GM03348 (cell line): ENCODE measurements around the gene CDH13.

ENCODE experiments used
- DNase-seq: peaks from one replicate; pipeline ENCODE4 v3.0.0; 2012; ENCODE audit warnings: low spot score

Gene CDH13

GRCh38 chr16:83356266-83356665, 729.5 kb downstream of the CDH13 start:
- peak; percentile 58 for DNase-seq

DNA sequence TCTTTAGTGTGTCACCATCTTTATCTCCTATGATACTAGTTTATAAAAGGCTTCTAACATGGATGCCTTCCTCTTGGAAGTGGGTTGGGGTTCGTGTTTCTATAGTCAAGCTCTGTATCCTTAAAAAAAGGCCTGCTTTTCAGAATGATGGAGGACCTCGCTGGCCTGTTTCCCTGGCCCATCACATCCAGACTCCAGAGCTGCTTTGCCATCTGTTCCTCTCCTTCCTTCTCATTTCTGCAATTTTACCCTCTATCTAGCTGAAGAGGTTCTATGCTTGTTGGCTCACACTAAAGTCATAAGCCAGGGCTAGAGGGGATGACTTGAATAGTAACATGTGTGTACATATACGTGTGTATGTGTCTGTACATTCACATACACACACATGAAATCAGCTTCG, 730.2 kb downstream of the CDH13 start:
- DNase-seq = no peak

DNA sequence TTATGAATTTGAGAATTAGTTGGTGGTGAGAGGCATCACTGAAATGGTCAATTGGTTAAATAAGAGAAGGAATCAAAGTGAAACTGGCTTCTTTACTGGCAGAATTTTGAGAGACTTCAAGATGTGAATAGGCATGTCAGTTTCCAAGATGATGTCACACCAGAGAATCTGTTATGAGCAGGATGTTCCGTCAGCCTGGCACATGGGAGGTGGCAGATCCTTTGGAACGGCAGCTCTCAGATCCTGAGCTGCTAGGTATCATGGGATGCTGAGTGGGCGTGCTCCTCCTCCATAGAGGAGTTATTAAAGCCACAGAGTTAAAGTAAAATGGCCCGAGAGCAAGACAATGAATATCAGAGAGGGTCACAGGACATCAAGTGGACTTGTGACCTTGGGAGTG, 736.8 kb downstream of the CDH13 start:
- DNase-seq = no peak

DNA sequence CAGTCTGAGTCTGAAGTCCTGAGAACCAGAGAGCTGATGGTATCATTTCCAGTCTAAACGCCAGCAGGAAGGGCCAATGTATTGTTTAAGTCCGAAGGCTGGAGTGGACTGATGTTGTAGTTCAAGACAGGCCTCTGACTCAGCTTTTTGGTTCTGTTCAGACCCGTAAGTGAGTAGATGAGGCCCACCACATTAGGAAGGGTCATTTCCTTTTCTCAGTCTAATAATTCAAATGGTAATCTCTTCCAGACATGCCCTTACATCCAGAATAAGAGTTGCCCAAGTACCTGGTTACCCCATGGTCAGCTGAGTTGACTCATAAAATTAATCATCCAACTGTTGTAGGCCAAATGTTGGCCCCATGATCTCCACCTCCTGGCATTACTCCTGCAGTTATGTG, 738.4 kb downstream of the CDH13 start:
- peak; percentile 11 for DNase-seq

DNA sequence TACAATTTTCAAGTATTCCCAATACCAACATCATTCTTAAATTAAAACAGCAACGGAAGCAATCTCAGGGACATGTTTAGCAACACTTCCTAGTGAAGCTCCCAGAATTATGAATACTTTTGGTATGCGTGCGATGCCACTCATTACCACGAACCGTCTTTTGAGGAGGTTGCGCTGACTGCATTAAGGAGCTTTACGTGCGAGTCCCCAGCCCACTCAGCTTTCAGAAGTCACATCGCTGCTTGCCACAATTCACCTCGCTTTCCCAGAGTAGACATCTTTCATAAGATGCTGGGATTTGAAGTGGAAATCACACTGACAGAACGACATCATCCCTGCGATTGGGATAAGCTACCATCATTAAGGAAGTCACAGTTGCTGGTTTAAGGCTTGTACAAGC, 739.5 kb downstream of the CDH13 start:
- DNase-seq = no peak

GRCh38 chr16:83374979-83375378, 748.2 kb downstream of the CDH13 start:
- DNase-seq = no peak

DNA sequence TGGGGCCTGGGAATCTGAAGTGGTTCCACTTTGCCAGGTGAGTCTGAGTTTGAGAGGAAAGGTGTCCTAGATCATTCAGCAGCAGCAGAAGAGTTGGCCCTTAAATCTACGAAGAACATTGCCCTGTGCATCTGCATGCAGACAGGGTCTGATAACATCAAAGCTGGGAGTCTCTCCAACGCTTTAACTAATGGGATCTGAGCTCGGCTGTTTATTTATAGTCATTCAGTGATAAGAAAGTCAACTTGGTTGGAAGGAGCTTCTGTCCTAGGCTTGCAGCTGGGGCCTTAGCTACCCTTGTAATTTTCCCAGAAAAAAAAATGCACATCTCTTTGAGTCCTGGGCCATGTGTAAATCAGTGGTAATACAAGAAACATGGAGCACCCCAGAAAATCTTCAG, 763.0 kb downstream of the CDH13 start:
- no peak for DNase-seq

DNA sequence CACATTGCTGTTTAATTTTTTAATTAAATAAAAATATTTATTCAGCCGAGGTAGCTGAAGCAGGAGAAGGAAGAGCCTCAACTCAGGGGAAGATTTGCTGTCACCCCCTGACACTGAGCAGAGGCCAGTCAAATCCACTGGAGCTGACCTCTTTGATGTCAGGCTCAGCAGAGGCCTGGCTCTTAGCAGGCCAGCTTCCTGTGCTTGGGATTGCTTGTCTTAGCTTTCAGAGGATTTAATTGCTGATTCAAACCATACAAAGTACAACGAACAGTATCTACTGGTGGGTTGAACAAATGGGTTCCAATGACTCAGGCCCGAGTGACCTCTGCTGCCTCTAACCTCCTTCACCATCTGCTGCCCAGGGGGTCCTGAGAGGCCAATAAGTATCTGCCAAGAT, 764.0 kb downstream of the CDH13 start:
- no peak for DNase-seq

GRCh38 chr16:83392743-83393142, 766.0 kb downstream of the CDH13 start:
- peak; percentile 30 for DNase-seq

DNA sequence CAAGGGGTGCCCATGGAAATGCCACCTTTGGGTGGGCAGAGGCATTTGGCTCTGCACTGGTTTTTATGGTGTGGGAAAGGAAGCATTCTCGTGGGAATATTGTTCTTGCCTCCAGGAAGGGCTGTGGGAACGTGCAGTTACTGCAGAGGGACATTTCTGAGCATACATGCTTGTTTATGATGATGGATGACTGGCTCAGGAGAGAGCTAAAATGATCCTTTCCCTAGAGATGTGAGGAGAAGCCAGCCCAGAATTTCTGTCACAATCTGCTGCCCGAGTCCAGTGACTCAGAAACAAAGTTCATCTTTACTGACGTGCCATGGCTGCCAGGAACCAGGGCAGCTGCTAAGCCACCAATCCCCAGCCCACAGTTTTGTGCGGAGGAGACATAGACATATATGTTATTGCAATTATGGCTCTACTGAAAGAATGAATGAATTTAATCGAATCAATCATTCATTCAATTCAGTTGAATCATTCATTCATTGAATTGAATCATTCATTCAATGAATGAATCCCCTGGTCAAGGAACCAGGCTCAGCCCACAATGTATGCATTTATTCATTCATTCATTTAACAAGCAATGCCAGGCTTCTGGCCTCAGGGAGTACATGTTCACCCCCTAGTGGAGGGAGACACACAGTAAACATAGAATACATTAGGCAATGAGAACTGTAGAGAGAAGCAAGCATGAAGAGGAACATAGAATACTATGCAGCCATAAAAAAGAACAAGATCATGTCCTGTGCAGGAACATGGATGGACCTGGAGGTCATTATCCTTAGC, 766.6 kb downstream of the CDH13 start:
- DNase-seq = peak; percentile 23

DNA sequence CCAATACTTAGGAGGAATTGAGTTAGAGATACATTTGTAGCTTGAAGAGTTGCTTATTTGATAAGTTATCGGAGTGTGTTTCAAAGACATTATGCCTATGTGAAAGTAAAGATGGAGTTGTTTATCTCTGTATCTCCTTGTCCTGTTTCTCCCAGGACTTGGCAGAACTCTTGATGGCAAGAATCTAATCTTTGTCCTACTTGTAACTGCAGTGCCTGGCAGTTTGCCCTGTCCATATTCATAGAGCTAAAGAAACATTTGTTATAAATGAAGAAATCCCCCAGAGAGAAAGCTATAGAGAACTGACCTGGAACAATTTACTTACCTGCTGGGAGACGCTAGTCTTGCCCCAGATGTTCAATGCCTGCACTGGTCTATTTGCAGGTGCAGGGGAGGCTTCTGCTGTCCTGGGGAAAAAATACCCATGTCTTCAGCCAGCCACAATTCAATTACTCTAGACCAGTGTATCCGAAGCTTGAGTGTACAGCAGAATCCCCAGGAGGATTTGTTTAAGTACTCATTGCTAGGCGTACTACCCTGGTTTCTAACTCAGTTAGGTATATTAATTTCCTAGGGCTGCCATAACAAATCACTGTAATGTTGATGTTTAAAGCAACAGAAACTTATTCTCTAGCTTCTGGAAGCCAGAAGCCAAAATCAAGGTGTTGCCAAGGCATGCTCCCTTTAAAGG, 771.0 kb downstream of the CDH13 start:
- DNase-seq = no peak

GRCh38 chr16:83400234-83400633, 773.5 kb downstream of the CDH13 start:
- no peak for DNase-seq

DNA sequence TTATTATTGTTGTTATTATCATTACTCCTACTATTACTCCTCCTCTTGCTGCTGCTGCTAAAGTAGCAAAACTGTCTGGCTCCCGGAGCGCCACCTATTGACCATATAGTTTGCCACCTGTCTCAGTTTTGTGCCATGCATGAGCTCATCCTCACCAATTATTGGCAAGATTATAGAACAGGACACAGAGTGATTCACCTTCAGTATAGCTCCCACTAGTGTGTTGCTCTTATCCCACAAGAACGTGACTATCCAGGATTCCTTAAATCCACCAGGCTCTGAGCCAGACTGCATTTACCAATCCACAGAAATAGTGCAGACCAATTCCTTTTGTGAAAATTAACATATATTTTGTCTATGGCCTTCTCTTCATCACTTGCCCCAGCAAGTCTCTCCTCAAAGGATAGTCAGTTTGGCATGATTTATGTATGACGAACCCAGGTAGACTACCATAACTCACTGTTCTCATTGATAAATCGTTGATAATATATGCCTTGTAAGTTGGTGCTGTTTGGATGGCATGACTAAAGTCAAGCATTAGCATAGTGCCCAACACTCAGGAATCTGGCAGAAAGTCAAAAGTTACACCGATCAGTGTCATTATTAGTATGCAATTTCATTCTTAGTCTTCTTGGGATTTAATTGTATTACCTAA, 775.5 kb downstream of the CDH13 start:
- peak; percentile 21 for DNase-seq

GRCh38 chr16:83402967-83403366, 776.2 kb downstream of the CDH13 start:
- peak; percentile 49 for DNase-seq

DNA sequence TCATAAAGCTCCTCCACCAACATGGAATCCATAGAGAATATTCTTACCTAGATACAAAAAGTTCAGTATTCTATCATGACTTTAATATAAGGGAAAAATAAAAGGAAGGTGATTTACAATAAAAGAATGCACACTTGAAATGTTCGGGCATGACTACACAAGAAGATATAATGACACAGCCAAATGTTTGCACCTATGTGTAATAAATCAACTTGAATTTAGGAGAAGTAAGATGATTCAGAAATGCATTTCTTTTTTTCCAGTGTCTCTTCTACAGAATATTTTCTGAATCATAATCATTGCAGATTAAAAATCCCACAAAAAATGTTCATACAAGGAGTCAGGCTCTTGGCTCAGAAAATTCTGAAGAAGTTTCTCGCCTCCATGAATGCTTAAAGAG, 777.0 kb downstream of the CDH13 start:
- peak; percentile 63 for DNase-seq

DNA sequence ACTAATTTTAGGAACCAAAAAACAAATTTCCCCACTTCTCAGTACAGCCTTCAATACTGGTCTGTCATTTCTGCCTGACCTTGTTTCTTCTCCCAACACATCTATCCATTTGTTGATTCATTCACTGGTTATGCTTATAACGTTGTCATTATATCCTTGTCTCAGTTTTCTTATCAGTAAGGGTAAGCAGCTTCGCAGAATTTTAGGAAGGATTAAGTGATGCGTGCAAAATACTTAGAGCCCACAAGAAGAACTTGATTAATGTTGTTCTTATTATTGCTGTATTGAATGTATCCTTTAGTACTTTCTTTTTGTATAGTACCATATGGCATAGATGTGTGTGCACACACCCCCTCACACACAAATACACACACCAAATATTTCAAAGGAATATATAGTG, 777.5 kb downstream of the CDH13 start:
- peak; percentile 7 for DNase-seq

- no peak for DNase-seq
These were observed 781.2 kb downstream of the CDH13 start for GRCh38 chr16:83407928-83408327.

GRCh38 chr16:83409347-83409746, 782.6 kb downstream of the CDH13 start:
- DNase-seq = no peak

DNA sequence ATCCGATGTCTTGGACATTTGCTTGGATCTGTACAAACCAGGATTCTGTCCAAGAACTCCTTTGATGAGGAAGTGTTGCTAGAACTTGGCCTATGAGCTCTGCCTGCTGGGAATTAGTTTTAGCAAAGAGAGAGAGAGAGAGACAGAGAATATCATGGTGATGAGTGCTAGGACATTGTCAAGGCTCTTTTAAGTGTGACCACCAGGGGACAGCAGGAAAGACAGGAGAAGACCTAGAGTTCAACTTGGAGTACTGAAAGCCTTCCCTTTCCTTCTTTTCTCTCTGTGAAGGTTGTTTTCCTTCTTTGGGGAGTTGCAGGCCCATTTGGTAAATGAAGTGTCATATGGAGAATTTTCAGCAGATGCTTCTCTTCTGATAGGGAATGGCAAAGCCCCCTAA, 791.8 kb downstream of the CDH13 start:
- DNase-seq = no peak

DNA sequence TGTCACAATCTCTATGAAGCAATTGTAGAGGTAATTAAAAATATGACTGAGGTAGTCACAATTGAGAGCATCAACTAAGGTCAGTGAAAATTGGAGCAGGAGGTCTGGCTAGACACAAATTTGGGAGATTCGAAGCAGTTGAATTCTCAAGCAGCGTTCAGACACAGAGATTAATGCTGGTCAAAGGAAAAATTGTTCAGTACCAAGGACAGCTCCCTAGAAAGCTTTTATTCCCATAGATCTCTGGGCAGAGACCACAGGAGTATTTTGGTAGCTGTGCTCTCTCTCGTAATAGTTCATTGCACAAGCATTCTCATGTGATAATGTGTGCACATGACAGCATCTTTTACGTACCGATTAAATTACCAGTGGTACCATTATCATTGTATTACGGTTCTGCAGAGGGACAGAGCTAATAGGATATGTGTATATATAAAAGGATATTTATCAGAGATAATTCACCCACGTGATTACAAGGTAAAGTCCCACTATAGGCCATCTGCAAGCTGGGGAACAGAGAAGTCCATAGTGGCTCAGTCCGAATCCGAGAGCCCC, 793.5 kb downstream of the CDH13 start:
- peak; percentile 36 for DNase-seq

DNA sequence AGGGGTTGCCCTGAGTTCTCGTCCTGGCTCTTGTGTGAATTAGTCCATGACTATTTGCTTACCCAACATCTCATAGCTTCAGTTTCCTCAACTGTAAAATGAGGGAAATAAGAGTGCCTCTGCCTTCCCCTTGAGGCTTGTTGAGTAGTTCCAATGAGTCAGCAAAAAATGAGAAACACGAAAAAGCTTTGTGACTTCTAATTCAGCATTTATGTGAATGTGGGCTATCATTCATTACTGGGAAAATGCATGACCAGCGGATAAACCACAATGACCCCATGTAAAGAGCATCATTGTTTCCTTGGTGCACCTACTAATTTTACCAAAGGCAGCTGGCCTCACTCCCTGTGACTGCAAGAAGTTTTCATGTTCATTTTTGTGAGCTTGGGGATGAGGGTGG, 806.4 kb downstream of the CDH13 start:
- DNase-seq = no peak

DNA sequence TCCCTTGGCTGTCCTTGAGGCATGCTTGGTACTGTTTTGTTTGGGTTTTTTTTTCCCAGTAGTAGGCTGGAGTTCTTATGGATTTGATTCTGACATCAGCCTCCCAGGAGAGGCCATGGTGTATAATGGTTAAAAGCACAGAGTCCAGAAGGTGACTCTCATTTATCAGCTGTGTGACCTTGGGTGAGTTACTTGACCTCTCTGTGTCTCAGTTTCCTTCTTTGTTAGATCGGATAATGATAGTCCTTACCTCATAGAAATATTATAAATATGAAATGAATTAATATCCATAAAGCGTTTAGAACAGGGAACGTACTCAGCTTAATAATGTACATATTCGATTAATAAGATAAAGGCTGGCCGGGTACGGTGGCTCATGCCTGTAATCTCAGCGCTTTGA, 810.3 kb downstream of the CDH13 start:
- no peak for DNase-seq

GRCh38 chr16:83438326-83438725, 811.6 kb downstream of the CDH13 start:
- no peak for DNase-seq
